Loucy (cell line): ENCODE results near the gene SYT9.

Source experiments
- H2AFZ ChIP-seq: fragments of 200-600 bp; sonication (generic); 2 replicates; pipeline ENCODE4 v1.6.0; 2016; ENCODE audit warnings: antibody characterized with exemption, mild to moderate bottlenecking, low read length, moderate library complexity
- H3F3A ChIP-seq: fragments of 200-600 bp; 2 replicates; pipeline ENCODE4 v1.6.0; 2016; ENCODE audit warnings: antibody characterized with exemption, low read depth, mild to moderate bottlenecking
- H3K27me3 ChIP-seq: fragments of 200-600 bp; sonication (generic); 2 replicates; pipeline ENCODE4 v1.6.1; 2014; ENCODE audit warnings: low read length, mild to moderate bottlenecking; ENCODE audit not compliant: insufficient read depth, poor library complexity, severe bottlenecking
- H3K36me3 ChIP-seq: fragments of 200-600 bp; sonication (generic); 2 replicates; pipeline ENCODE4 v1.6.1; 2016; ENCODE audit warnings: low read length; ENCODE audit not compliant: insufficient read depth
- H3K4me1 ChIP-seq: fragments of 200-600 bp; sonication (generic); 2 replicates; pipeline ENCODE4 v1.5.1; 2014; ENCODE audit warnings: low read length, mild to moderate bottlenecking; ENCODE audit not compliant: insufficient read depth, poor library complexity, severe bottlenecking
- H3K4me2 ChIP-seq: fragments of 200-600 bp; sonication (generic); 2 replicates; pipeline ENCODE4 v1.6.0; 2014; ENCODE audit warnings: antibody characterized with exemption, low read length, low read depth, mild to moderate bottlenecking; ENCODE audit not compliant: poor library complexity, severe bottlenecking
- H3K4me3 ChIP-seq: fragments of 200-600 bp; sonication (generic); 2 replicates; pipeline ENCODE4 v1.5.1; 2014; ENCODE audit warnings: low read length, mild to moderate bottlenecking, mixed read lengths; ENCODE audit not compliant: poor library complexity, severe bottlenecking
- H3K79me2 ChIP-seq: fragments of 200-600 bp; sonication (generic); 2 replicates; pipeline ENCODE4 v1.6.1; 2014; ENCODE audit warnings: low read length; ENCODE audit not compliant: insufficient read depth
- H3K9ac ChIP-seq: fragments of 200-600 bp; sonication (generic); 2 replicates; pipeline ENCODE4 v1.6.0; 2014; ENCODE audit warnings: mild to moderate bottlenecking, low read depth, low read length, moderate library complexity; ENCODE audit not compliant: poor library complexity, severe bottlenecking
- H3K9me2 ChIP-seq: fragments of 200-600 bp; sonication (generic); replicated peaks from 2 replicates; pipeline ENCODE4 v1.6.1; 2016; ENCODE audit warnings: low read depth, low read length, mixed read lengths
- H3K9me3 ChIP-seq: fragments of 200-600 bp; sonication (generic); 2 replicates; pipeline ENCODE4 v1.6.1; 2014; ENCODE audit warnings: mild to moderate bottlenecking, antibody characterized with exemption, low read length, low read depth; ENCODE audit not compliant: insufficient read depth
- H4K20me1 ChIP-seq: fragments of 200-600 bp; sonication (generic); 2 replicates; pipeline ENCODE4 v1.6.0; 2014; ENCODE audit warnings: antibody characterized with exemption, low read length, mild to moderate bottlenecking; ENCODE audit not compliant: insufficient read depth, poor library complexity, severe bottlenecking
- EZH2phosphoT487 ChIP-seq: fragments of 200-600 bp; IDR thresholded peaks from 2 replicates; pipeline ENCODE4 v1.6.1; 2018; ENCODE audit warnings: antibody characterized with exemption, mild to moderate bottlenecking, moderate library complexity, borderline replicate concordance
- TF ChIP-seq, protein P1 (sequence below): fragments of 200-600 bp; sonication (generic); conservative IDR thresholded peaks from 2 replicates; pipeline ENCODE4 v1.5.1; 2014; ENCODE audit warnings: mild to moderate bottlenecking, antibody characterized with exemption, low read length

The SYT9 gene

DNA sequence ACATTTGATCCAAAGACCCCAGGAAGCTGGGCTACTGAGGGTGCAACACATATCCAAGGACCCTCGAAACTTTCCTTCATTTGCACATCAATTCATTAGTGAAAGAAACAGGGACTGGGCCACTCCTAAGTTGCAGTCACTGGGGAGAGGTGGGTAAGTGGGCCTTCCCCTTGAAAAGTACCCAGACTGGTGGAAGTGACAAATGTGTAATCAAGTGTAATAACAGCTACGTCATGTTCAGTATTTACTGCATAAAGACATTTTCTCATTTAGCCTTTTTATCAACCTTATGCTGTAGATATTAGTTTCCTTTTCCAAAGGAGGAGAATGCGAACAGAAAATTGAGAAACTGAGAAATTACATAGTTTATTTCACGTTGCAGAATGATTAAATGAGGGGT lies 131.7 kb downstream of the SYT9 start:
- no peaks in the 10 kb centered on the region for H4K20me1 ChIP-seq
- no peak overlapping the region for H2AFZ ChIP-seq
- no peaks in the 10 kb centered on the region for H3K9me3 ChIP-seq
- no peaks in the 10 kb centered on the region for H3K9me2 ChIP-seq
- H3K27me3 ChIP-seq: no peaks in the 10 kb centered on the region
- H3K4me2 ChIP-seq: no peak overlapping the region
- no peaks in the 10 kb centered on the region for H3K79me2 ChIP-seq
- no peaks in the 10 kb centered on the region for H3K4me1 ChIP-seq
- no peaks in the 10 kb centered on the region for H3F3A ChIP-seq
- H3K9ac ChIP-seq: no peak overlapping the region
- H3K4me3 ChIP-seq: no peak overlapping the region
- no peaks in the 10 kb centered on the region for H3K36me3 ChIP-seq
- TF ChIP-seq, protein P1, sequence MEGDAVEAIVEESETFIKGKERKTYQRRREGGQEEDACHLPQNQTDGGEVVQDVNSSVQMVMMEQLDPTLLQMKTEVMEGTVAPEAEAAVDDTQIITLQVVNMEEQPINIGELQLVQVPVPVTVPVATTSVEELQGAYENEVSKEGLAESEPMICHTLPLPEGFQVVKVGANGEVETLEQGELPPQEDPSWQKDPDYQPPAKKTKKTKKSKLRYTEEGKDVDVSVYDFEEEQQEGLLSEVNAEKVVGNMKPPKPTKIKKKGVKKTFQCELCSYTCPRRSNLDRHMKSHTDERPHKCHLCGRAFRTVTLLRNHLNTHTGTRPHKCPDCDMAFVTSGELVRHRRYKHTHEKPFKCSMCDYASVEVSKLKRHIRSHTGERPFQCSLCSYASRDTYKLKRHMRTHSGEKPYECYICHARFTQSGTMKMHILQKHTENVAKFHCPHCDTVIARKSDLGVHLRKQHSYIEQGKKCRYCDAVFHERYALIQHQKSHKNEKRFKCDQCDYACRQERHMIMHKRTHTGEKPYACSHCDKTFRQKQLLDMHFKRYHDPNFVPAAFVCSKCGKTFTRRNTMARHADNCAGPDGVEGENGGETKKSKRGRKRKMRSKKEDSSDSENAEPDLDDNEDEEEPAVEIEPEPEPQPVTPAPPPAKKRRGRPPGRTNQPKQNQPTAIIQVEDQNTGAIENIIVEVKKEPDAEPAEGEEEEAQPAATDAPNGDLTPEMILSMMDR: no peak
- no peak for TF ChIP-seq EZH2phosphoT487

DNA sequence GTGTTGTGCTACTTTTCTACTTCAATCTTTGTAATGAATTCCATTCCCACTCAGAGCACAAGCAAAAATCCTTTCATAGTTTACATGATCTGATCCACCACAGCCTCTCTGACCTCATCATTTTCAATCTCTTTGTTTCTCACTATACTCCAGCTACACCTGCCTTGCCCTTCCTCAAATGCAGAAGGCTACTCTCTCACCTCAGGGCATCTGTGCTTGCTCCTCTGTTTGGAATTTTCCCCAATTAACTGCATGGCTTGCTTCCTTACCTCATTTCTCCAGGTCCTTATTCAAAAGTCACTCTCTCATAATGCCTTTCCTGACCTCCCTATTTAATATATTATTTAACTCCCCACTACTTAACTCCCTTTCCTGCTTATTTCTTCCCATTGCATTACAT lies 133.0 kb downstream of the SYT9 start:
- TF ChIP-seq, protein P1: no peak
- no peak for TF ChIP-seq EZH2phosphoT487
- no peak overlapping the region for H3K4me3 ChIP-seq
- no peaks in the 10 kb centered on the region for H3K9me2 ChIP-seq
- H3K9ac ChIP-seq: no peak overlapping the region
- no peak overlapping the region for H2AFZ ChIP-seq
- no peaks in the 10 kb centered on the region for H3K36me3 ChIP-seq
- H3K79me2 ChIP-seq: no peaks in the 10 kb centered on the region
- H3K27me3 ChIP-seq: no peaks in the 10 kb centered on the region
- no peak overlapping the region for H3K4me2 ChIP-seq
- H3K9me3 ChIP-seq: no peaks in the 10 kb centered on the region
- no peaks in the 10 kb centered on the region for H4K20me1 ChIP-seq
- no peaks in the 10 kb centered on the region for H3K4me1 ChIP-seq
- H3F3A ChIP-seq: no peaks in the 10 kb centered on the region

DNA sequence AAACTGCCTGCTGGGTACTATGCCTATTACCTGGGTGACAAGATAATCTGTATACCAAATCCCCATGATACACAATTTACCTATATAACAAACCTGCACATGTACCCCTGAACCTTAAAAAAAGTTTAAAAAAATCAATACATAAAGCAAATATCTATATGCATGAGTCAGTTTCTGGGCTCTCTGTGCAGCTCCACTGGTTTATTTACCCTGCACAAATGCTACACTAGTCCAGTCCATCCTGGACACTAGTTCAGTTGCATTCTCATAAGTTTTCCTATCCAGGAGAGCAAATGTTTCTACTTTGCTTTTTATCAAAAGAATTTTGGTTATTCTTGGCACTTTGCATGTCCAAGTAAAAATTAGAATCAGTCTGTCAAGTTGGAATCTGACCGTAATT lies 133.8 kb downstream of the SYT9 start:
- Histone ChIP-seq H3K9me2 (no peaks in the 10 kb centered on the region), H3F3A (no peaks in the 10 kb centered on the region), H3K4me2 (no peak overlapping the region), H3K27me3 (no peaks in the 10 kb centered on the region), H3K4me3 (no peak overlapping the region), H4K20me1 (no peaks in the 10 kb centered on the region), H3K9me3 (no peaks in the 10 kb centered on the region), H2AFZ (no peak overlapping the region), H3K36me3 (no peaks in the 10 kb centered on the region), H3K79me2 (no peaks in the 10 kb centered on the region), H3K9ac (no peak overlapping the region), H3K4me1 (no peaks in the 10 kb centered on the region)
- no peak for TF ChIP-seq EZH2phosphoT487
- TF ChIP-seq, protein P1: no peak
